ENCODE results near the gene ADAMTSL1.

The ADAMTSL1 gene

DNA sequence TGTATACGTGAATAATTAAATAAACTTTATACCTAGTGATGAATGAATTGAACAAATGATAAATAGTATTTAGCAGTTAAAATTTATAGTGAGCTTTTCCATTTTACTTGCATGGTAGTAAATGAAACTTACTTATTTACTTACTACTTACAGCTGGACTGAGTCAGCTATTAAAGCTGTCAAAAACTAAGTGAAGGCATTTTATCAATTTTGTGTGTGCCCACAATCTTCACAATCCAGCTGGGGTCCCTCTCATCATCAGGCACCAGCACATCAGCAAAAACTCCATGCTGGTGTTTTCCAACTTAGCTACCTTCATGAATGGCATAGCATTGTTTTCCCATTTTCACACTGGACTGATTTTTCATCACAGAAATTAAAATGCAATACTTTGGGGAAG lies 478.0 kb downstream of the ADAMTSL1 start:
- no peak for DNase-seq (ENCODE audit: low read depth, low spot score)
- H3K27ac ChIP-seq: no peak overlapping the region

DNA sequence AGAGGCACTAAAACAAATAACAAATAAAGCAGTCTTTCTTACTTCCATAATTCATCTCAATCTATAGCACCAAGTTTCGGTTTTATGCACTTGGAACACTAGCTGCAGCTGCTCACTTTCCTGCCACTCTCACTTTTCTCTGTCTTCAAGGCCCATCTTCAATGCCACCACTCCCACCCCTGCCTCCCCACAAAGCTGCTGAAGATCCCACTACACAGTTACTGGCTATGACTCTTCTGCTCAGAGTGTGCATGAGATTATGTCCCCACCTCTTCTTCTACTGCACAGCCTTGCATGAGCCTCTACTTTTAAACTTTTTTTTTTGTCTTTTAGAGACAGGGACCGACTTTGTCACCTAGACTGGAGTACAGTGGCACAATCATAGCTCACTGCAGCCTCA lies 481.7 kb downstream of the ADAMTSL1 start:
- no peak for DNase-seq (ENCODE audit: low read depth, low spot score)
- no peak overlapping the region for H3K27ac ChIP-seq

All from epithelial cell of prostate (primary cell).